ENCODE results near the gene C2CD2.

The C2CD2 gene

DNA sequence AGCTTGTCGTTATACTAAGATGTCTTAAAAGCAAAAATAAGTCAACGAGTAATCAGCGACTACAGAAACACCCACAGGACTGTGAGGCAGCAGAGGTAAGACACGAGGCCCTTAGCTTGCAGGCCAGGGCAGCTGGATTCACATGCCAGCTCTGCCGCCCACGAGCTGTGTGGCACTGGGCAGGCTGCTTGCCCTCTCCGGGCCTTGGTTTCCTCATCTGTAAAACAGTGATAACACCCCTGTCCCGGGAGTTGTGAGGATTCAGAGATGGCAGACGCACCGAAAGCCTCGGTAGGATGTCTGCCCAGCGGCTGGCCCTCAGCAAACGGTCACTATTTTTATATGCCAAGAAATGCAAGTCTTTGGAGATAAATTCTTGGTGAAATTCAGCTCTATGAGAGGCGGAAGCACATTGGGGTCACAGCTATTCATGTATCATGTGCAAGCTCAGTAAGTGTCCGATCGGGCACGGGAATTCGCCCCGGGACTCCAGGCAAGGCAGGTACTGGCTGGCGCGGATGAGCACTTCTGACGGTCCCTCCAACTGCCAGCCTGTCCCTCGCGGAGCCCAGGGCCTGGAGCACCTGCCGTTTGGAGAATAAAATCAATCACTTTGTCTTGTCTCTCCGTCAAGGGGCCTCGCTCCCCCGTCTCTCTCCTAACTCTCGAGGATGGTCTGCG lies 1.1 kb downstream of the C2CD2 start:
- ATAC-seq: no peak
- no peak for TF ChIP-seq ZFP30 (CRISPR knock-in tag; IDR thresholded peaks at IDR 0.05)
- no peak for TF ChIP-seq ZNF565 (CRISPR knock-in tag; conservative IDR thresholded peaks at IDR 0.05; ENCODE audit: low read depth)
- TF ChIP-seq OSR1 (CRISPR knock-in tag; IDR thresholded peaks at IDR 0.05): no peak
- TF ChIP-seq ZFP3 (CRISPR knock-in tag; IDR thresholded peaks at IDR 0.05): no peak
- TF ChIP-seq ISL1 (CRISPR knock-in tag; IDR thresholded peaks at IDR 0.05): no peak
- no peak for TF ChIP-seq ZNF8 (CRISPR knock-in tag; IDR thresholded peaks at IDR 0.05)
- no peak for TF ChIP-seq ZC3H10 (CRISPR knock-in tag; IDR thresholded peaks at IDR 0.05)
- TF ChIP-seq, protein P1, sequence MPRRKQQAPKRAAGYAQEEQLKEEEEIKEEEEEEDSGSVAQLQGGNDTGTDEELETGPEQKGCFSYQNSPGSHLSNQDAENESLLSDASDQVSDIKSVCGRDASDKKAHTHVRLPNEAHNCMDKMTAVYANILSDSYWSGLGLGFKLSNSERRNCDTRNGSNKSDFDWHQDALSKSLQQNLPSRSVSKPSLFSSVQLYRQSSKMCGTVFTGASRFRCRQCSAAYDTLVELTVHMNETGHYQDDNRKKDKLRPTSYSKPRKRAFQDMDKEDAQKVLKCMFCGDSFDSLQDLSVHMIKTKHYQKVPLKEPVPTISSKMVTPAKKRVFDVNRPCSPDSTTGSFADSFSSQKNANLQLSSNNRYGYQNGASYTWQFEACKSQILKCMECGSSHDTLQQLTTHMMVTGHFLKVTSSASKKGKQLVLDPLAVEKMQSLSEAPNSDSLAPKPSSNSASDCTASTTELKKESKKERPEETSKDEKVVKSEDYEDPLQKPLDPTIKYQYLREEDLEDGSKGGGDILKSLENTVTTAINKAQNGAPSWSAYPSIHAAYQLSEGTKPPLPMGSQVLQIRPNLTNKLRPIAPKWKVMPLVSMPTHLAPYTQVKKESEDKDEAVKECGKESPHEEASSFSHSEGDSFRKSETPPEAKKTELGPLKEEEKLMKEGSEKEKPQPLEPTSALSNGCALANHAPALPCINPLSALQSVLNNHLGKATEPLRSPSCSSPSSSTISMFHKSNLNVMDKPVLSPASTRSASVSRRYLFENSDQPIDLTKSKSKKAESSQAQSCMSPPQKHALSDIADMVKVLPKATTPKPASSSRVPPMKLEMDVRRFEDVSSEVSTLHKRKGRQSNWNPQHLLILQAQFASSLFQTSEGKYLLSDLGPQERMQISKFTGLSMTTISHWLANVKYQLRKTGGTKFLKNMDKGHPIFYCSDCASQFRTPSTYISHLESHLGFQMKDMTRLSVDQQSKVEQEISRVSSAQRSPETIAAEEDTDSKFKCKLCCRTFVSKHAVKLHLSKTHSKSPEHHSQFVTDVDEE (CRISPR knock-in tag; IDR thresholded peaks at IDR 0.05): no peak
- no peak for TF ChIP-seq ZNF70 (CRISPR knock-in tag; IDR thresholded peaks at IDR 0.05)
- no peak for TF ChIP-seq RARB (CRISPR knock-in tag; IDR thresholded peaks at IDR 0.05)
- TF ChIP-seq GLIS3 (CRISPR knock-in tag; IDR thresholded peaks at IDR 0.05): no peak
- TF ChIP-seq ARNTL (CRISPR knock-in tag; IDR thresholded peaks at IDR 0.05; ENCODE audit: borderline replicate concordance, low read depth): no peak
- no peak for TF ChIP-seq ESRRG (CRISPR knock-in tag; IDR thresholded peaks at IDR 0.05)
- TF ChIP-seq CSDC2 (CRISPR knock-in tag; IDR thresholded peaks at IDR 0.05): no peak
- TF ChIP-seq, protein P2, sequence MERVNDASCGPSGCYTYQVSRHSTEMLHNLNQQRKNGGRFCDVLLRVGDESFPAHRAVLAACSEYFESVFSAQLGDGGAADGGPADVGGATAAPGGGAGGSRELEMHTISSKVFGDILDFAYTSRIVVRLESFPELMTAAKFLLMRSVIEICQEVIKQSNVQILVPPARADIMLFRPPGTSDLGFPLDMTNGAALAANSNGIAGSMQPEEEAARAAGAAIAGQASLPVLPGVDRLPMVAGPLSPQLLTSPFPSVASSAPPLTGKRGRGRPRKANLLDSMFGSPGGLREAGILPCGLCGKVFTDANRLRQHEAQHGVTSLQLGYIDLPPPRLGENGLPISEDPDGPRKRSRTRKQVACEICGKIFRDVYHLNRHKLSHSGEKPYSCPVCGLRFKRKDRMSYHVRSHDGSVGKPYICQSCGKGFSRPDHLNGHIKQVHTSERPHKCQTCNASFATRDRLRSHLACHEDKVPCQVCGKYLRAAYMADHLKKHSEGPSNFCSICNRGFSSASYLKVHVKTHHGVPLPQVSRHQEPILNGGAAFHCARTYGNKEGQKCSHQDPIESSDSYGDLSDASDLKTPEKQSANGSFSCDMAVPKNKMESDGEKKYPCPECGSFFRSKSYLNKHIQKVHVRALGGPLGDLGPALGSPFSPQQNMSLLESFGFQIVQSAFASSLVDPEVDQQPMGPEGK (CRISPR knock-in tag; IDR thresholded peaks at IDR 0.05; ENCODE audit: borderline replicate concordance): no peak
- TF ChIP-seq, protein P3, sequence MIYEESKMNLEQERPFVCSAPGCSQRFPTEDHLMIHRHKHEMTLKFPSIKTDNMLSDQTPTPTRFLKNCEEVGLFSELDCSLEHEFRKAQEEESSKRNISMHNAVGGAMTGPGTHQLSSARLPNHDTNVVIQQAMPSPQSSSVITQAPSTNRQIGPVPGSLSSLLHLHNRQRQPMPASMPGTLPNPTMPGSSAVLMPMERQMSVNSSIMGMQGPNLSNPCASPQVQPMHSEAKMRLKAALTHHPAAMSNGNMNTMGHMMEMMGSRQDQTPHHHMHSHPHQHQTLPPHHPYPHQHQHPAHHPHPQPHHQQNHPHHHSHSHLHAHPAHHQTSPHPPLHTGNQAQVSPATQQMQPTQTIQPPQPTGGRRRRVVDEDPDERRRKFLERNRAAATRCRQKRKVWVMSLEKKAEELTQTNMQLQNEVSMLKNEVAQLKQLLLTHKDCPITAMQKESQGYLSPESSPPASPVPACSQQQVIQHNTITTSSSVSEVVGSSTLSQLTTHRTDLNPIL (CRISPR knock-in tag; IDR thresholded peaks at IDR 0.05; ENCODE audit: low read depth): no peak

DNA sequence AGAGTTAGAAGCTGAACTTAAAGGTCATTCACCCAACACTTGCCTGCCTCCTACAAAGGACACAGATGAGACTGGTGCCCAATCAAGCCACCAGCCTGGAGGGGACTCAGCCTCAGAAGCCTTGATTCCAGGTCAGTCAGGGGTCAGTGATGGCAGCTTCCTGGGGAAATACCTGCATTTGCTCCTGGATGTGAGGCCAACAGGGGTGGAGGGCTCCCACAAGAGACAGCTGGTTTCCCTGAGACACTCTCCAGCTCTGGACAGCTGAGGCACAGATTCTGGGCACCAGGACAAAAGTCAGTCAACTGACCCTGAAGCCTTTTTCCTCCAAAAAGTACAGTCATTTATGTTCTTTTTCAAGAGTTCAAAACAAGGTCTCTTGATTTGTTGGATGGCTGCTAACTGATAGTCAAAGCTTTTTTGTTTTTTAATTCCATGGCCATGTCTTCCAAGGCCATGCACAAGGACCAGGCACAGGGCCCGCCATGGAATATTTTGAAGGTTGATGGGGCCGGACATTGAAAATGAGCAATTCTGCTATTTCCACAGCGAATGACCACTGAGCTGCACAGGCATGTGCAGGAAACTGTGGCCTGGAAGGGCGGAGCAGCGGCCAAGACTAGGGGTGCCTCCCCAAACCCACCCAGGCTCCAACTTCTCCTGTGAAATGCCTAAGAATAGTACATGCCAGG lies 1.8 kb downstream of the C2CD2 start:
- TF ChIP-seq ZFP3 (CRISPR knock-in tag; IDR thresholded peaks at IDR 0.05) (no peak), ARNTL (CRISPR knock-in tag; IDR thresholded peaks at IDR 0.05; ENCODE audit: borderline replicate concordance, low read depth) (no peak), RARB (CRISPR knock-in tag; IDR thresholded peaks at IDR 0.05) (no peak), SNAI2 (CRISPR knock-in tag; IDR thresholded peaks at IDR 0.05) (no peak), GLIS3 (CRISPR knock-in tag; IDR thresholded peaks at IDR 0.05) (no peak), ISL1 (CRISPR knock-in tag; IDR thresholded peaks at IDR 0.05) (no peak), ZNF8 (CRISPR knock-in tag; IDR thresholded peaks at IDR 0.05) (no peak), CSDC2 (CRISPR knock-in tag; IDR thresholded peaks at IDR 0.05) (no peak), TOX (CRISPR knock-in tag; IDR thresholded peaks at IDR 0.05; ENCODE audit: borderline replicate concordance) (no peak), BACH2 (CRISPR knock-in tag; IDR thresholded peaks at IDR 0.05; ENCODE audit: borderline replicate concordance) (no peak), ZNF565 (CRISPR knock-in tag; conservative IDR thresholded peaks at IDR 0.05; ENCODE audit: low read depth) (no peak), ZNF70 (CRISPR knock-in tag; IDR thresholded peaks at IDR 0.05) (no peak), ZC3H10 (CRISPR knock-in tag; IDR thresholded peaks at IDR 0.05) (no peak), ESRRG (CRISPR knock-in tag; IDR thresholded peaks at IDR 0.05) (no peak), ZFP30 (CRISPR knock-in tag; IDR thresholded peaks at IDR 0.05) (no peak)
- TF ChIP-seq, protein P1 (CRISPR knock-in tag; IDR thresholded peaks at IDR 0.05): no peak
- TF ChIP-seq, protein P4, sequence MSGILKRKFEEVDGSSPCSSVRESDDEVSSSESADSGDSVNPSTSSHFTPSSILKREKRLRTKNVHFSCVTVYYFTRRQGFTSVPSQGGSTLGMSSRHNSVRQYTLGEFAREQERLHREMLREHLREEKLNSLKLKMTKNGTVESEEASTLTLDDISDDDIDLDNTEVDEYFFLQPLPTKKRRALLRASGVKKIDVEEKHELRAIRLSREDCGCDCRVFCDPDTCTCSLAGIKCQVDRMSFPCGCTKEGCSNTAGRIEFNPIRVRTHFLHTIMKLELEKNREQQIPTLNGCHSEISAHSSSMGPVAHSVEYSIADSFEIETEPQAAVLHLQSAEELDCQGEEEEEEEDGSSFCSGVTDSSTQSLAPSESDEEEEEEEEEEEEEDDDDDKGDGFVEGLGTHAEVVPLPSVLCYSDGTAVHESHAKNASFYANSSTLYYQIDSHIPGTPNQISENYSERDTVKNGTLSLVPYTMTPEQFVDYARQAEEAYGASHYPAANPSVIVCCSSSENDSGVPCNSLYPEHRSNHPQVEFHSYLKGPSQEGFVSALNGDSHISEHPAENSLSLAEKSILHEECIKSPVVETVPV (CRISPR knock-in tag; IDR thresholded peaks at IDR 0.05): no peak
- TF ChIP-seq, protein P5, sequence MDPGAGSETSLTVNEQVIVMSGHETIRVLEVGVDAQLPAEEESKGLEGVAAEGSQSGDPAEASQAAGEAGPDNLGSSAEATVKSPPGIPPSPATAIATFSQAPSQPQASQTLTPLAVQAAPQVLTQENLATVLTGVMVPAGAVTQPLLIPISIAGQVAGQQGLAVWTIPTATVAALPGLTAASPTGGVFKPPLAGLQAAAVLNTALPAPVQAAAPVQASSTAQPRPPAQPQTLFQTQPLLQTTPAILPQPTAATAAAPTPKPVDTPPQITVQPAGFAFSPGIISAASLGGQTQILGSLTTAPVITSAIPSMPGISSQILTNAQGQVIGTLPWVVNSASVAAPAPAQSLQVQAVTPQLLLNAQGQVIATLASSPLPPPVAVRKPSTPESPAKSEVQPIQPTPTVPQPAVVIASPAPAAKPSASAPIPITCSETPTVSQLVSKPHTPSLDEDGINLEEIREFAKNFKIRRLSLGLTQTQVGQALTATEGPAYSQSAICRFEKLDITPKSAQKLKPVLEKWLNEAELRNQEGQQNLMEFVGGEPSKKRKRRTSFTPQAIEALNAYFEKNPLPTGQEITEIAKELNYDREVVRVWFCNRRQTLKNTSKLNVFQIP (CRISPR knock-in tag; IDR thresholded peaks at IDR 0.05; ENCODE audit: borderline replicate concordance, low read depth): no peak
- ATAC-seq: no peak

Data from SK-N-SH treated with all-trans-retinoic acid at 6 μM for 48 hours (cell line).